Measurements from ENCODE around the gene CELA2A.
"Not testable (repeated sequence)": the region's sequence is repeated elsewhere in the genome, so short reads cannot be mapped to it uniquely, and the experiment has no call there.

GRCh38 chr1:15486844-15487610 is 30.5 kb downstream of the CELA2A start:
- not testable (repeated sequence) for TF ChIP-seq POLR2A (IDR thresholded peaks at IDR 0.05)
- TF ChIP-seq, protein P1, sequence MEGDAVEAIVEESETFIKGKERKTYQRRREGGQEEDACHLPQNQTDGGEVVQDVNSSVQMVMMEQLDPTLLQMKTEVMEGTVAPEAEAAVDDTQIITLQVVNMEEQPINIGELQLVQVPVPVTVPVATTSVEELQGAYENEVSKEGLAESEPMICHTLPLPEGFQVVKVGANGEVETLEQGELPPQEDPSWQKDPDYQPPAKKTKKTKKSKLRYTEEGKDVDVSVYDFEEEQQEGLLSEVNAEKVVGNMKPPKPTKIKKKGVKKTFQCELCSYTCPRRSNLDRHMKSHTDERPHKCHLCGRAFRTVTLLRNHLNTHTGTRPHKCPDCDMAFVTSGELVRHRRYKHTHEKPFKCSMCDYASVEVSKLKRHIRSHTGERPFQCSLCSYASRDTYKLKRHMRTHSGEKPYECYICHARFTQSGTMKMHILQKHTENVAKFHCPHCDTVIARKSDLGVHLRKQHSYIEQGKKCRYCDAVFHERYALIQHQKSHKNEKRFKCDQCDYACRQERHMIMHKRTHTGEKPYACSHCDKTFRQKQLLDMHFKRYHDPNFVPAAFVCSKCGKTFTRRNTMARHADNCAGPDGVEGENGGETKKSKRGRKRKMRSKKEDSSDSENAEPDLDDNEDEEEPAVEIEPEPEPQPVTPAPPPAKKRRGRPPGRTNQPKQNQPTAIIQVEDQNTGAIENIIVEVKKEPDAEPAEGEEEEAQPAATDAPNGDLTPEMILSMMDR (IDR thresholded peaks at IDR 0.05): not testable (repeated sequence)

Measured in Peyer's patch (tissue), 4 donors.